CD14-positive monocyte (primary cell): ENCODE results near the gene CPED1. TPM values are rescaled to one million over a fixed set of nuclear protein-coding genes. Genes with fewer than 3 reads are reported as not detected.

ENCODE experiments used
- DNase-seq, 3 donors: peaks; one replicate each; pipeline ENCODE4 v3.0.0-alpha.2; 2011 to 2022
- H2AFZ ChIP-seq: 2 replicates; pipeline ENCODE4 v1.6.0; 2012; ENCODE audit warnings: mild to moderate bottlenecking, low read depth, low read length, inconsistent platforms; ENCODE audit not compliant: insufficient read depth, poor library complexity, severe bottlenecking
- H3K27ac ChIP-seq, 2 donors: 1 replicate in 1 of 2; 2 replicates in 1 of 2; pipeline ENCODE4 v1.5.1; 2012 to 2013; ENCODE audit warnings: low read length in 2 of 2, control low read depth in 1 of 2, inconsistent platforms in 1 of 2, low read depth in 1 of 2, mild to moderate bottlenecking in 1 of 2
- H3K27me3 ChIP-seq, 2 donors: one replicate each; pipeline versions ENCODE4 v1.6.0 to v1.6.1; 2011 to 2013; ENCODE audit warnings: low read length in 2 of 2; ENCODE audit not compliant: control insufficient read depth in 2 of 2, insufficient read depth in 2 of 2
- H3K36me3 ChIP-seq, 2 donors: replicated peaks in 1 of 2; 1 replicate in 1 of 2; 2 replicates in 1 of 2; pipeline versions ENCODE4 v1.5.1 to v1.6.1; 2012 to 2013; ENCODE audit warnings: low read length in 2 of 2, control low read depth in 1 of 2, inconsistent platforms in 1 of 2, mild to moderate bottlenecking in 1 of 2; ENCODE audit not compliant: insufficient read depth in 2 of 2, control insufficient read depth in 1 of 2
- H3K4me1 ChIP-seq, 2 donors: 1 replicate in 1 of 2; 2 replicates in 1 of 2; pipeline versions ENCODE4 v1.5.1 to v1.6.1; 2012 to 2013; ENCODE audit warnings: low read length in 2 of 2, control low read depth in 1 of 2, inconsistent platforms in 1 of 2, mild to moderate bottlenecking in 1 of 2, moderate library complexity in 1 of 2; ENCODE audit not compliant: insufficient read depth in 2 of 2, control insufficient read depth in 1 of 2
- H3K4me2 ChIP-seq: replicated peaks from 2 replicates; pipeline ENCODE3; 2012; ENCODE audit warnings: low read length, moderate library complexity, mild to moderate bottlenecking; ENCODE audit not compliant: poor library complexity, severe bottlenecking; ENCODE audit errors: extremely low read depth
- H3K4me3 ChIP-seq, 3 experiments: fragments of 200-600 bp in 1 of 3; sonication (generic) in 1 of 3; replicated peaks in 1 of 3; 1 replicate in 2 of 3; 2 replicates in 1 of 3; pipeline ENCODE4 v1.5.1; 2011 to 2013; ENCODE audit warnings: low read length in 3 of 3, mild to moderate bottlenecking in 3 of 3, control low read depth in 2 of 3, low read depth in 2 of 3, inconsistent platforms in 1 of 3, moderate library complexity in 1 of 3
- H3K79me2 ChIP-seq: 2 replicates; pipeline ENCODE4 v1.6.0; 2012; ENCODE audit warnings: mild to moderate bottlenecking, control low read depth, inconsistent platforms, low read length, moderate library complexity; ENCODE audit not compliant: insufficient read depth
- H3K9ac ChIP-seq: 2 replicates; pipeline ENCODE4 v1.6.0; 2017; ENCODE audit warnings: low read length, mild to moderate bottlenecking; ENCODE audit not compliant: insufficient read depth, poor library complexity, severe bottlenecking
- H3K9me3 ChIP-seq, 2 donors: replicated peaks in 1 of 2; 1 replicate in 1 of 2; 2 replicates in 1 of 2; pipeline versions ENCODE4 v1.5.1 to v1.6.1; 2012 to 2013; ENCODE audit warnings: low read length in 2 of 2, control low read depth in 1 of 2; ENCODE audit not compliant: control insufficient read depth in 1 of 2, insufficient read depth in 1 of 2
- H4K20me1 ChIP-seq: 2 replicates; pipeline ENCODE4 v1.6.0; 2012; ENCODE audit warnings: mild to moderate bottlenecking, low read length, control low read depth, moderate library complexity; ENCODE audit not compliant: insufficient read depth
- H3K27ac Mint-ChIP-seq, 7 donors: one replicate each; pipeline ENCODE4 v1.8.0; 2020; ENCODE audit warnings: mild to moderate bottlenecking in 7 of 7, mixed read lengths in 7 of 7, moderate library complexity in 6 of 7, inconsistent platforms in 2 of 7
- H3K27me3 Mint-ChIP-seq, 3 donors: one replicate each; pipeline ENCODE4 v1.8.0; 2021 to 2022; ENCODE audit warnings: low read depth in 3 of 3, mild to moderate bottlenecking in 3 of 3, mixed read lengths in 3 of 3, moderate library complexity in 3 of 3, inconsistent platforms in 1 of 3
- H3K36me3 Mint-ChIP-seq, 2 donors: one replicate each; pipeline ENCODE4 v1.8.0; 2020; ENCODE audit warnings: mixed read lengths in 2 of 2, inconsistent platforms in 1 of 2, mild to moderate bottlenecking in 1 of 2
- H3K4me1 Mint-ChIP-seq: one replicate; pipeline ENCODE4 v1.8.0; 2020; ENCODE audit warnings: mild to moderate bottlenecking, mixed read lengths
- H3K4me3 Mint-ChIP-seq, 2 donors: one replicate each; pipeline ENCODE4 v1.8.0; 2020; ENCODE audit warnings: mild to moderate bottlenecking in 2 of 2, mixed read lengths in 2 of 2, moderate library complexity in 1 of 2
- H3K9me3 Mint-ChIP-seq, 7 donors: one replicate each; pipeline ENCODE4 v1.8.0; 2020 to 2022; ENCODE audit warnings: mixed read lengths in 7 of 7, mild to moderate bottlenecking in 6 of 7, moderate library complexity in 6 of 7, inconsistent platforms in 2 of 7
- WGBS: methylation state at CpG from one replicate; pipeline ENCODE4 v1.1.5; 2013; ENCODE audit warnings: missing lambda C conversion rate; ENCODE audit not compliant: insufficient coverage; 5-methylcytosine and 5-hydroxymethylcytosine counted together
- intact Hi-C, 2 donors: fragments of 100-400 bp; cut with micrococcal nuclease; formaldehyde crosslinking; loops; one replicate each; pipeline versions ENCODE4 v1.15.0 to v1.15.1; 2023
- polyA plus RNA-seq, 3 donors: library from polyadenylated mRNA; depleted of rRNA in 1 of 3; unstranded in 2 of 3; stranded (reverse) in 1 of 3; fragments of 300-500 nt in 2 of 3; fragments of >200 nt in 1 of 3; fragmentation: Illumina TruSeq in 2 of 3; gene quantifications; 1 replicate in 2 of 3; 2 replicates in 1 of 3; pipeline ENCODE4 v1.2.3, GENCODE V29; 2012 to 2021
- TF ChIP-seq, protein P1 (sequence below): fragments of 200-600 bp; IDR thresholded peaks from one replicate; pipeline ENCODE4 v1.8.0; 2022; ENCODE audit warnings: antibody characterized with exemption, mild to moderate bottlenecking

CPED1 gene
- polyA plus RNA-seq, 3 donors: 9.8 to 30.0 (median 20.4) TPM

DNA sequence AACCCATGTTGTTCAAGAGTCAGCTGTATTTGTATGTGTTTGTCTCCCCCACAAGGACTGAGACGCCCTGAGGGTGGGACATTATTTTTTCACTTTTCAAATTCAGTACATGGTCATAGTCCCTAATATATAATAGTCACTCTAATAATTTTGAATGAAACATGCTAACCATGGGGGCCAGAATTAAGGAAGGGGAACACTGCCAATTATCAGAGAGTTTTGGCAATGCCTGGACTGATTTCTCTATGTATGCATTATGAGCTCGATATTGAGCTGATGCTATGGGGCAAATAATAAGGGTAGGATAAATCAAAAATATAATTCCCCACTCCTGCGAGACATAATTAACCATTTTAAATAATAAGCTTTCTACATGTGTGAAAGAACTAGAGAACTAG is 87.4 kb downstream of the CPED1 start:
- Histone ChIP-seq H3K4me2 (no peak overlapping the region), H4K20me1 (no peaks in the 10 kb centered on the region), H3K9me3 (no peaks in the 10 kb centered on the region), H3K36me3 (no peaks in the 10 kb centered on the region), H3K9ac (no peak overlapping the region), H3K4me3 (no peak overlapping the region), H3K4me1 (no peaks in the 10 kb centered on the region), H2AFZ (no peak overlapping the region), H3K79me2 (no peaks in the 10 kb centered on the region), H3K27me3 (no peaks in the 10 kb centered on the region), H3K27ac (no peak overlapping the region)
- Mint-ChIP-seq H3K4me1 (peaks cover 5% of the 10 kb centered on the region), H3K4me3 (no peak overlapping the region), H3K9me3 (peaks cover 0 to 2% (median 0%) of the 10 kb centered on the region in 7 donors), H3K36me3 (no peaks in the 10 kb centered on the region), H3K27me3 (peaks cover 0 to 2% (median 2%) of the 10 kb centered on the region in 3 donors), H3K27ac (no peak overlapping the region)
- TF ChIP-seq, protein P1, sequence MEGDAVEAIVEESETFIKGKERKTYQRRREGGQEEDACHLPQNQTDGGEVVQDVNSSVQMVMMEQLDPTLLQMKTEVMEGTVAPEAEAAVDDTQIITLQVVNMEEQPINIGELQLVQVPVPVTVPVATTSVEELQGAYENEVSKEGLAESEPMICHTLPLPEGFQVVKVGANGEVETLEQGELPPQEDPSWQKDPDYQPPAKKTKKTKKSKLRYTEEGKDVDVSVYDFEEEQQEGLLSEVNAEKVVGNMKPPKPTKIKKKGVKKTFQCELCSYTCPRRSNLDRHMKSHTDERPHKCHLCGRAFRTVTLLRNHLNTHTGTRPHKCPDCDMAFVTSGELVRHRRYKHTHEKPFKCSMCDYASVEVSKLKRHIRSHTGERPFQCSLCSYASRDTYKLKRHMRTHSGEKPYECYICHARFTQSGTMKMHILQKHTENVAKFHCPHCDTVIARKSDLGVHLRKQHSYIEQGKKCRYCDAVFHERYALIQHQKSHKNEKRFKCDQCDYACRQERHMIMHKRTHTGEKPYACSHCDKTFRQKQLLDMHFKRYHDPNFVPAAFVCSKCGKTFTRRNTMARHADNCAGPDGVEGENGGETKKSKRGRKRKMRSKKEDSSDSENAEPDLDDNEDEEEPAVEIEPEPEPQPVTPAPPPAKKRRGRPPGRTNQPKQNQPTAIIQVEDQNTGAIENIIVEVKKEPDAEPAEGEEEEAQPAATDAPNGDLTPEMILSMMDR: no peak
- intact Hi-C loops: loop anchor here in 1 of 2 donors (2.0 kb wide), 1 partner anchor 87 kb away; the partner anchor contains the start of gene CPED1
- no peak for DNase-seq
- no CpG with 5 or more reads among the region's 3 CpGs for WGBS

GRCh38 chr7:121076350-121077164 is 88.0 kb downstream of the CPED1 start:
- no peak overlapping the region for H3K9ac ChIP-seq
- H3K4me3 ChIP-seq: no peak overlapping the region
- H3K27me3 ChIP-seq: no peaks in the 10 kb centered on the region
- intact Hi-C loops: loop anchor here in 1 of 2 donors (2.0 kb wide), 1 partner anchor 88 kb away; the partner anchor contains the start of gene CPED1
- Mint-ChIP-seq H3K27ac (peak overlapping the region in 2 of 7 donors; percentile 15 to 20), H3K4me1 (peaks cover 7% of the 10 kb centered on the region), H3K4me3 (no peak overlapping the region), H3K27me3 (peaks cover 0 to 2% (median 2%) of the 10 kb centered on the region in 3 donors), H3K9me3 (peaks cover 0 to 2% (median 0%) of the 10 kb centered on the region in 7 donors), H3K36me3 (no peaks in the 10 kb centered on the region)
- no peak overlapping the region for H2AFZ ChIP-seq
- H3K9me3 ChIP-seq: no peaks in the 10 kb centered on the region
- H3K4me1 ChIP-seq: no peaks in the 10 kb centered on the region
- H3K79me2 ChIP-seq: no peaks in the 10 kb centered on the region
- WGBS: 100% methylated on average over 2 of the region's 3 CpGs
- no peak overlapping the region for H3K4me2 ChIP-seq
- no peak for DNase-seq
- no peaks in the 10 kb centered on the region for H3K36me3 ChIP-seq
- no peaks in the 10 kb centered on the region for H4K20me1 ChIP-seq
- H3K27ac ChIP-seq: no peak overlapping the region
- TF ChIP-seq, protein P1: no peak
